ENCODE measurements around the gene RBM41. TPM values are rescaled to one million over a fixed set of nuclear protein-coding genes. Genes with fewer than 3 reads are reported as not detected.
"Not testable (repeated sequence)": the region's sequence is repeated elsewhere in the genome, so short reads cannot be mapped to it uniquely, and the experiment has no call there.

RBM41 gene
- total and polyA plus RNA-seq, 7 donors: 2.2 to 19.1 (median 13.9) TPM

DNA sequence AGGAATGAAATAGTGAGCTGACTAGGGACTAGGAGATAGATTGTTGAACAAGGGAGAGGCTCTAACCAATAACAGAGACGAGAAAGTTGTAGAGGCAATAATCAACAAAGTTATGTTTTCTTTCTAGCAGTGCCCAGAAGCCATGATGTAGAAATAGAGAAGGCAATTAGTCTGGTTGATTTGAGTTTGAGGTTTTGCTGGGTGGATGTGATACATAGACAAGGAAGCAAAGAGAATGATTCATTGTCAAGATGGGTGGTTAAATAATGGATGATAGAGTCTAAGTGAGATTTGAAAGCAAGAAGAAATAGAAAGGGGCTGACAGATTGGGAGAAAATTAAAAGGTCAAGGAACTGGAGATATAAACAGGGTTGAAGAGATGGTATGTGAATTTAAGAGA, 11.2 kb downstream of the RBM41 start:
- WGBS, 3 donors: 88 to 100% (median 93%) methylated on average over 1 of the region's 1 CpG
- ATAC-seq (no peak), DNase-seq (no peak)
- Histone ChIP-seq H3K27ac (no peak overlapping the region), H3K27me3 (ENCODE audit: insufficient read depth in 3 of 3, low read length in 2 of 3) (no peaks in the 10 kb centered on the region), H3K4me3 (no peak overlapping the region), H3K36me3 (ENCODE audit: insufficient read depth in 1 of 2, low read depth in 1 of 2) (peaks cover 0 to under 1% of the 10 kb centered on the region in 2 donors), H3K9me3 (no peaks in the 10 kb centered on the region), H3K4me1 (no peaks in the 10 kb centered on the region)
- TF ChIP-seq, protein P1, sequence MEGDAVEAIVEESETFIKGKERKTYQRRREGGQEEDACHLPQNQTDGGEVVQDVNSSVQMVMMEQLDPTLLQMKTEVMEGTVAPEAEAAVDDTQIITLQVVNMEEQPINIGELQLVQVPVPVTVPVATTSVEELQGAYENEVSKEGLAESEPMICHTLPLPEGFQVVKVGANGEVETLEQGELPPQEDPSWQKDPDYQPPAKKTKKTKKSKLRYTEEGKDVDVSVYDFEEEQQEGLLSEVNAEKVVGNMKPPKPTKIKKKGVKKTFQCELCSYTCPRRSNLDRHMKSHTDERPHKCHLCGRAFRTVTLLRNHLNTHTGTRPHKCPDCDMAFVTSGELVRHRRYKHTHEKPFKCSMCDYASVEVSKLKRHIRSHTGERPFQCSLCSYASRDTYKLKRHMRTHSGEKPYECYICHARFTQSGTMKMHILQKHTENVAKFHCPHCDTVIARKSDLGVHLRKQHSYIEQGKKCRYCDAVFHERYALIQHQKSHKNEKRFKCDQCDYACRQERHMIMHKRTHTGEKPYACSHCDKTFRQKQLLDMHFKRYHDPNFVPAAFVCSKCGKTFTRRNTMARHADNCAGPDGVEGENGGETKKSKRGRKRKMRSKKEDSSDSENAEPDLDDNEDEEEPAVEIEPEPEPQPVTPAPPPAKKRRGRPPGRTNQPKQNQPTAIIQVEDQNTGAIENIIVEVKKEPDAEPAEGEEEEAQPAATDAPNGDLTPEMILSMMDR (IDR thresholded peaks at IDR 0.05): no peak
- intact Hi-C loops (cut with DNase I): no loop called here

DNA sequence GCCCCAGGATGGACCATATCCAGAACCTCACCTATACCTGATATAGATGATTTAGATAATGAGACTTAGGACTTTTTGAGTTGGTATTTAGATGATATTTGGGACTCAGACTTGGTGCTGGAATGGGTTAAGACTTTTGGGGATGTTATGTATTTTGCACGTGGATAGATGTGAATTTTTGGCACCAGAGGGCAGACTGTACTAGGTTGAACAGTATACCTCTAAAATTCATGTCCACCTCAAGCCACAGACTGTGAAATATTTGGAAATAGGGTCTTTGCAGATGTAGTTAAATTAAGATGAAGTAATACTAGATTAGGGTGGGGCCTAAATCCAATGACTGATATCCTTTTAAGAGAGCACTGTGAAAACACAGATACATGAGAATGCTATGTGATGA, 15.6 kb downstream of the RBM41 start:
- no peaks in the 10 kb centered on the region for H3K4me1 ChIP-seq
- no peak overlapping the region for H3K4me3 ChIP-seq
- no peaks in the 10 kb centered on the region for H3K9me3 ChIP-seq
- intact Hi-C loops (cut with DNase I): no loop called here
- TF ChIP-seq, protein P1 (IDR thresholded peaks at IDR 0.05): no peak
- ATAC-seq (no peak), DNase-seq (no peak)
- H3K36me3 ChIP-seq (ENCODE audit: insufficient read depth in 1 of 2, low read depth in 1 of 2): peaks cover 0 to 4% of the 10 kb centered on the region in 2 donors
- no peaks in the 10 kb centered on the region for H3K27me3 ChIP-seq (ENCODE audit: insufficient read depth in 3 of 3, low read length in 2 of 3)
- WGBS, 3 donors: 6 to 11% (median 7%) methylated on average over 1 of the region's 1 CpG
- H3K27ac ChIP-seq: no peak overlapping the region

DNA sequence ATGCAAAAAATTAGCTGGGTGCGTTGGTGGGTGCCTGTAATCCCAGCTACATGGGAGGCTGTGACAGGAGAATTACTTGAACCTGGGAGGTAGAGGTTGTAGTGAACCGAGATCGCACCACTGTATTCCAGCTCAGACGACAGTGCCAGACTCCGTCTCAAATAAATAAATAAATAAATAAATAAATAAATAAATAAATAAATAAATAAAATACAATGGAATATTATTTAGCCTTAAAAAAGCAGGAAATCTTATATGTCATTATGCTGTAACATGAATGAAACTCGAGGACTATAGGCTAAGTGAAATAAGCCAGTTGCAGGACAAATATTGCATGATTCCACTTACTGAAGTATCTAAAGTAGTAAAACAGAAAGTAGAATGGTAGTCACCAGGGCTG, 42.5 kb downstream of the RBM41 start:
- intact Hi-C loops (cut with DNase I): no loop called here
- TF ChIP-seq, protein P1 (IDR thresholded peaks at IDR 0.05): no peak
- H3K4me3 ChIP-seq: no peak overlapping the region
- DNase-seq: no peak
- H3K36me3 ChIP-seq (ENCODE audit: insufficient read depth in 1 of 2, low read depth in 1 of 2): peaks cover 0 to 3% of the 10 kb centered on the region in 2 donors
- peaks cover 44% of the 10 kb centered on the region for H3K9me3 ChIP-seq
- 89 to 99% (median 97%) methylated on average over 6 of the region's 6 CpGs for WGBS, 3 donors
- H3K27me3 ChIP-seq (ENCODE audit: insufficient read depth in 3 of 3, low read length in 2 of 3): no peaks in the 10 kb centered on the region
- H3K27ac ChIP-seq: no peak overlapping the region
- H3K4me1 ChIP-seq: no peaks in the 10 kb centered on the region
- ATAC-seq: no peak

DNA sequence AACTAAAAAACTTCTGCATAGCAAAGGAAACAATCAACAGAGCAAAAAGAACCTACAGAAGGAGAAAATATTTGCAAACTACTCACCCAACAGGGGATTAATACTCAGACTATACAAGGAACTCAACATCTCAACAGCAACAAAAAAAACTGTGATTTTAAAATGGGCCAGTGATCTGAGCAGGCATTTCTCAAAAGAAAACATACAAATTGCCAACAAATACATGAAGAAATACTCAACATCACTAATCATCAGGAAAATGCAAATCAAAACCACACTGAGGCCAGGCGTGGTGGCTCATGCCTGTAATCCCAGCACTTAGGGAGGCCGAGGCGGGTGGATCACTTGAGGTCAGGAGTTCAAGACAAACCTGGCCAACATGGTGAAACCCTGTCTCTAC, 60.9 kb downstream of the RBM41 start:
- DNase-seq; H3K4me1 ChIP-seq; ATAC-seq; H3K4me3 ChIP-seq; intact Hi-C loops (cut with DNase I); H3K9me3 ChIP-seq; H3K27ac ChIP-seq; H3K27me3 ChIP-seq (ENCODE audit: insufficient read depth in 3 of 3, low read length in 2 of 3); H3K36me3 ChIP-seq (ENCODE audit: insufficient read depth in 1 of 2, low read depth in 1 of 2): not testable (repeated sequence)
- 79 to 96% (median 86%) methylated on average over 3 of the region's 3 CpGs for WGBS, 3 donors

DNA sequence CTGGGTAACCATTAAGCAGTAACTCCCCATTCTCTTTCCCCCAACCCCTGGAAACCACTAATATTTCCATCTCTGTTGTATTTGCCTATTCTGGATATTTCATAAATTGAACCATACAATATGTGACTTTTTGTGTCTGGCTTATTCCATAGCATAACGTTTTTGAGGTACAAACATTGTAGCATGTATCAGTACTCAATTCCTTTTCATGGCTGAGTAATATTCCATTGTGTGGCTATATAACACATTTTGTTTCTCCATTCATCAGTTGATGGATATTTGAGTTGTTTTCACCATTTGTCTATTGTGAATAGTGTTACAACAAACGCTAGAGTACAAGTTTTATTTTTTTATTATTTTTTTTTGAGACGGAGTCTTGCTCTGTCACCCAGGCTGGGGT, 63.6 kb downstream of the RBM41 start:
- H3K4me1 ChIP-seq: no peaks in the 10 kb centered on the region
- peaks cover 4% of the 10 kb centered on the region for H3K9me3 ChIP-seq
- DNase-seq: no peak
- TF ChIP-seq, protein P1 (IDR thresholded peaks at IDR 0.05): no peak
- H3K27ac ChIP-seq: no peak overlapping the region
- no peak overlapping the region for H3K4me3 ChIP-seq
- 72 to 91% (median 89%) methylated on average over 3 of the region's 3 CpGs for WGBS, 3 donors
- intact Hi-C loops (cut with DNase I): no loop called here
- H3K27me3 ChIP-seq (ENCODE audit: insufficient read depth in 3 of 3, low read length in 2 of 3): peaks cover 0 to 3% (median 0%) of the 10 kb centered on the region in 3 donors
- H3K36me3 ChIP-seq (ENCODE audit: insufficient read depth in 1 of 2, low read depth in 1 of 2): no peaks in the 10 kb centered on the region
- no peak for ATAC-seq
